Omental fat pad (tissue), 4 donors: ENCODE measurements around the gene CTBP2. TPM values are rescaled to one million over a fixed set of nuclear protein-coding genes. Genes with fewer than 3 reads are reported as not detected.
A peak's percentile ranks its signal among the peaks of the same experiment; 100 is the strongest.

ENCODE experiments used
- ATAC-seq: fragments of 150-250 bp; one replicate; pipeline ENCODE4 v1.9.1; 2016; ENCODE audit warnings: mild to moderate bottlenecking, moderate library complexity; ENCODE audit not compliant: low FRiP score
- DNase-seq: peaks from one replicate; pipeline ENCODE4 v3.0.0-alpha.2; 2019; ENCODE audit warnings: low spot score
- total RNA-seq, 4 donors: library from RNA; depleted of rRNA; stranded (reverse); fragments of >200 nt; gene quantifications; one replicate each; pipeline ENCODE4 v1.1.0, GENCODE V29; 2016
- TF ChIP-seq, protein P1 (sequence below), 3 donors: fragments of 450-650 bp; IDR thresholded peaks; one replicate each; pipeline ENCODE4 v1.5.1; 2016 to 2017; ENCODE audit warnings: antibody characterized with exemption in 3 of 3, mild to moderate bottlenecking in 3 of 3, moderate library complexity in 2 of 3

CTBP2 gene
- total RNA-seq, 4 donors from 2014 or later = 29.4 to 58.6 (median 46.2) TPM

DNA sequence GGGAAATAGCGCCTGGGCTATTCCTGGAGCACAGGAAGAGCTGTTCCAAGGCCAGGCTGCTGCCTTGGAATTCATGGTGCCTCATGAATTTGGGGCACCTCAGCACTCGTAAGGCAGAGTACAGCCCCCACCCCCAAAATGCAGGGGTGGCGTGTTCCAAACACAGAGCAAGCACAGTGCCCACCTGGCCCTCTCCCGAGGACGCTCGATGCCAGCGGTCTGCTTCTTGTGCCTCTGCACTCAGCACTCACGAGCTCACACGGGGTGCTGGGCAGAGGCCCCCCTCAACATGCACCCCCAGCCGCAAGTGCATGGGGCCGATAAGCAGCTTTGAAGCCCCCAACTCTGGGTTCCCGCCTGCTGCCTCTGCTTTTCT is 158.3 kb downstream of the CTBP2 start:
- DNase-seq (peak; percentile 13), ATAC-seq (no peak)
- TF ChIP-seq, protein P1, sequence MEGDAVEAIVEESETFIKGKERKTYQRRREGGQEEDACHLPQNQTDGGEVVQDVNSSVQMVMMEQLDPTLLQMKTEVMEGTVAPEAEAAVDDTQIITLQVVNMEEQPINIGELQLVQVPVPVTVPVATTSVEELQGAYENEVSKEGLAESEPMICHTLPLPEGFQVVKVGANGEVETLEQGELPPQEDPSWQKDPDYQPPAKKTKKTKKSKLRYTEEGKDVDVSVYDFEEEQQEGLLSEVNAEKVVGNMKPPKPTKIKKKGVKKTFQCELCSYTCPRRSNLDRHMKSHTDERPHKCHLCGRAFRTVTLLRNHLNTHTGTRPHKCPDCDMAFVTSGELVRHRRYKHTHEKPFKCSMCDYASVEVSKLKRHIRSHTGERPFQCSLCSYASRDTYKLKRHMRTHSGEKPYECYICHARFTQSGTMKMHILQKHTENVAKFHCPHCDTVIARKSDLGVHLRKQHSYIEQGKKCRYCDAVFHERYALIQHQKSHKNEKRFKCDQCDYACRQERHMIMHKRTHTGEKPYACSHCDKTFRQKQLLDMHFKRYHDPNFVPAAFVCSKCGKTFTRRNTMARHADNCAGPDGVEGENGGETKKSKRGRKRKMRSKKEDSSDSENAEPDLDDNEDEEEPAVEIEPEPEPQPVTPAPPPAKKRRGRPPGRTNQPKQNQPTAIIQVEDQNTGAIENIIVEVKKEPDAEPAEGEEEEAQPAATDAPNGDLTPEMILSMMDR (IDR thresholded peaks at IDR 0.05) = no peak

DNA sequence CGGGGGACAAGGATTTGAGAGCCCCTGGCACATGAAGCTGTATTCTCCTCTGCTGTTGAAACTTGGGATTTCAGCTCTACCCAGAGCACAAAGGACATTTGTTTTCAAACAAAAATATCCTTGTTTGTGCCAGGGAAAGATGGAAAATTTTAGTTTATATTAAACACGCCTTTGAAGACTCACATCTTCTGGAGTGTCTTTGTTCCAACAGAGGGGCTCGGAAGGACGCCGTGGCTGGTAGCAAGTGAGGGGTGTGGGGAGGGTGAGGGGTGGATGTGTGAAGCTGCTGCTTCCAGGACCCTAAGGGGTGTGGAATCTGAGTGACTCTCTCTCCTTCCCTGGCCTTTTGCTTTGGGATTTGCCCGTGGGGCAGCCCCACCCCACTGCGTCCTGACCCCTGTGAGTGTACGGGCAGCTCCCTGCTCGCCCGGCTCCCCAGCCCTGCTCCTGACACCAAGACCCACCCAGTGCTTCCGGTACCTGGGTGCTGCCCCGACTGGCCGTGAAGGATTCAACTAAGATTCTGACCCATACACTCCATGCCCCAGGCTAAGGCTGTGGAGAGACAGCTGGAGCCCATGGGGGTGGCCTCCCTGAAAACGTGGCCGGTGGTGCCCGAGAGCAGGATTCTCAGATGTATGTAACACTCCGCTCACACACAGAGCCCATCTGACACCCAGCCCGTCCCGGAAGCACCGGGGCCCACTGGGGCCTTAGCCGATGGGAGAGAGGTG is 158.9 kb downstream of the CTBP2 start:
- DNase-seq (peak; percentile 18), ATAC-seq (no peak)
- TF ChIP-seq, protein P1 (IDR thresholded peaks at IDR 0.05) = no peak

DNA sequence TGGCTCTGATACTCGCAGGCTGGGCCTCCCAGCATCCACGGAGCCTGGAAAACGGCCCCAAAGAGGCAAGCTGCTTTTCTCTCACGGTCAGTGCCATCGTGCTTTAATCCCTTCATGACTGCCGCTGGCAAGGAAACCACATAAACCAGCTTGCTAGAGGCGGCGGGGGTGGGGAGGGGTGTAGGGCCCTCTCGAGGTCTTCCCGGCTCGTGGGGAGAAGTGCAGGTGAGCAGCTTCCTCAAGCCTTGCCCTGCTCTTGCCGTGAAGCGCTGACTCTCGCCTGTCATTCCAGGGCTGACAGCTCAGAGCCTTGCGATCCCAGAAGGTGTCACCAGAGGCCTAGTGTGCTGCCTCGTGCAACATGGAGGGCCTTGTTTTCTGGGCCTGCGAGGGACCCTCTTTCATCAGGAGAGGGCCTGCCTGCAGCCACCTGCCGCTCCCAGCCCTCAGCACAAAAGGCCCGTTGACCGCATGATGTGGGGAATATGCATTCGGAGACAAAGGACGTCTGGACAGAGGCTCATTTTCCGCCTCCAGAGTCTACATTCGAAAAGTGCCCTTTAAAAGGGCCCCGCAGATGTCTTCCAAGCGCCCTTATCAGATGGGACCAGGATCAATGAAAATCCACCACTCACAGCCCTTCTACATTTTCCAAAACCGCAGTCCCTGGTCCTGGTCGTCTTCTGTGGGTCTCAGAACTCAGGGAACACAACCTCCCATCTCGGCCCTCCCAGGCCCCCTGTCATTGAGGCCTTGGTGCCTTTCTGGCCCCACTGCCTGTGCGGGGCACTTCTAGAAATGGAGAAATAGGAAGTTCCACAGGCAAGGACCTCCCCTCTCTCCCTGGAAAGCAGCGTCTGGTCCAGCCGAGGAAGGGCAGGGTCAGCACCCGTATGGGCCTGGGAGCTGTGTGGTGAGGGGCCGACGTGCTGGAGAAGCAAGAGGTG is 159.7 kb downstream of the CTBP2 start:
- TF ChIP-seq, protein P1 (IDR thresholded peaks at IDR 0.05) = no peak
- ATAC-seq (no peak), DNase-seq (peak; percentile 5)

DNA sequence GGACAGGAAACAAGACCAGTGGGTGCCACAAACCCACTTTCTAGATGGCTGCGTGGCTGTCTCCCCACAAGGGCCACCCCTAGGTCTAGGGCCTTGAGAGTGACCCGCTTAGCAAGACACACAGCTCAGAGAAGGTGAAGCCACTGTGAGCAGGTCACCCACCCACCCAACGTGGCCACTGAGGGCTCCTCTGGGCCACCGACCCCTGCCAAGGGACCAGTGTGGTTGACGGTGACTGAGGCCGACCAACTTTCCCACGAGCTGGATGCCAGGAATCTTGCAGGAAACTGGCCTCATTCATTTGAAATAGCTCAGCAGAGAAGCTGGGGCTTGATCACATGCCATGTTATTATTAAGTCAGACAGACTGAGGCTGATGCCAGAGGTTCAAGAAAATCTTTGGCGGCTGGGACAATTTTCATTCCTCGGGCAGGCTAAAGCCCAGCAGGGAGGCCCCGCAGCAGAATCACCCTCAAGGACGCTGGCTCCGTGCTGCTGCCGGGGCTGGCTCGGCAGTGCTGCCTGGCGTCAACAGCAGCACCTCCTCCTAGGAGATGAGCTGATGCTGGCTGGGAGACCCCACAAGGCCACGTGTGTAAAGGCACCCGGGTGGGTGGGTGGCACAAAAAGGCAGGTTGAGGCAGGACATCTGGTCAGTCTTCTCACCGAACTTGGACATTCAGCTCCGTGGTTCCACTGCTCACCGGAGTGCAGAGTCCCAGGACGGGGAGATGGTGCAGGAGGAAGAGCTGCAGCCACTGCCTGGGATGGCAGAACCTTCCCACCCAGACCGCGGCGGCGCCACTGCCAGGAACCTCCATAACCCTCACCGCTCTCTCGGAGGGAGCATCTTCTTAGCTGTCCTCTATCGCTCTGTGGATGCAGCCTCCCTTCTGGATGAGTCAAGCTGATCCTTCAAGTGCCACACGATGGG is 160.7 kb downstream of the CTBP2 start:
- ATAC-seq = no peak
- TF ChIP-seq, protein P1 (IDR thresholded peaks at IDR 0.05) = no peak
- no peak for DNase-seq

DNA sequence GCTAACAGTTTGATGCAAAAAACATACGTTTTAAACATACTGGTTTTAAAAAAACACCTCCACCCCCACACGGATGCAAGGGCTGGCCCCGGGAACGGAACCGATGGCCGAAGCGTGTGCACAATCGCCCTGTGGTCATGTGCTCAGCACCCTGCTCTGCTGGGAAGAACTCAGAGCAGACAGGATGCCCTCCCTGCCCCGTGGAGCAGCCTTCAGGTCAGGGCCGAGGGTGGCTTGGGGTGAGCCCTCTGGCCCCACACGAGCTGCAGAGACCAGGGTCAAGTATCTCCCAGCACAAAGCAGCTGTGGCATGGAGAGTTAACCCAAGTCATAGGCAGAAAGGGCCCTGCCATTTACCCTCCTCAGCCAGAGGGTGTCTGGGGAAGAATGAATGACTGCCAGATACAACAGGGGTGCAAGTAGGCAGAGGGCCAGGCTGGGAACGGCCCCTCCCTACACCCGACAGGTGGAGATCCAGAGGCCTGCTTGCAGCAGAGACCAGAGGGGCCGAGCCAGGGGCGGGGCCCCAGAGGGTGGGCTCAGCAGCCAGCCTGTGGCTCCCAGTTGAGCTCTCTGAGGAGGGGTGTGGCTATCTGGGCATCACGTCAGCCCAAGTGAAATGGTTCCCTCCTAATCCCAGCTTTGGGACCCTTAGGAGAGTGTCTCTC is 161.6 kb downstream of the CTBP2 start:
- DNase-seq (no peak), ATAC-seq (no peak)
- TF ChIP-seq, protein P1 (IDR thresholded peaks at IDR 0.05) = no peak
